Measurements from ENCODE around the gene SLC6A12.

GRCh38 chr12:164207-164606, 49.8 kb downstream of the SLC6A12 start:
- no peak for TF ChIP-seq CTCF (conservative IDR thresholded peaks at IDR 0.05; ENCODE audit: low read depth, low read length)
- no peak for TF ChIP-seq EZH2phosphoT487 (IDR thresholded peaks at IDR 0.05; ENCODE audit: borderline replicate concordance, low read length)
